DMS 273 (cell line): Measurements from ENCODE around the gene NFATC2.
"Not testable (repeated sequence)": the region's sequence is repeated elsewhere in the genome, so short reads cannot be mapped to it uniquely, and the experiment has no call there.

Experiments
- DNase-seq: peaks from one replicate; lab custom pipeline; 2025; ENCODE audit not compliant: unreplicated experiment; lab: John Stamatoyannopoulos, UW

NFATC2 gene

DNA sequence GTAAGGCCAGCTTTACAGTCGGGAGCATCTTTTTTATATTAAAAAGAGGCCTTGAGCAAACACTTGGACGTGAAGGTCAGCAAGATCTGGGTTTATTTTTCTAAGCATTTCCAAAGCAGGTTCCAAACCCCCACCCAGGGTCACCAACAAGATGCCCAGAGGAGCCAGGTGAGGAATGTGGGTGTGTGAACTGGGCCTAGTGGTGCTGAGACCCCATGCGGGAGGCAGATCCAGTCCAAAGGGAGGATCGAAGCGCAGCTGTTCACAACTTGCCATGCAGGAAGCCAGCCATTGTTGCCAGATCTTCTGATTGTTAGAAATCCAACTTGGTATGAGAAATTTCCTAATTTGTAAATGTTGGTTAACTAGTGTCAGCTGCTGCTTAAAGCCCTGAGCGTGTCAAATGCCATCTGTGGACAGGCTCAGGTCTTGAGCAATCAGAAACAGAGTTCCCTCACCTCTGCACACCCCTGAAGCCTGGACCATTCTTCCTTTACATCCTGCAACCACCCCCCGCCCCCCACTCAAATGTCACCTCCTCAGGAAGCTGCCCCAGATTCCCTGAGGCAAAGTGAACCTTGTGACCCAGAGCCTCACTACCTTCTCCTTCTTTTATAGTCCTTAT is 46.5 kb downstream of the NFATC2 start:
- DNase-seq = no peak

- no peak for DNase-seq
These were observed 47.2 kb downstream of the NFATC2 start for GRCh38 chr20:51495291-51495690.

DNA sequence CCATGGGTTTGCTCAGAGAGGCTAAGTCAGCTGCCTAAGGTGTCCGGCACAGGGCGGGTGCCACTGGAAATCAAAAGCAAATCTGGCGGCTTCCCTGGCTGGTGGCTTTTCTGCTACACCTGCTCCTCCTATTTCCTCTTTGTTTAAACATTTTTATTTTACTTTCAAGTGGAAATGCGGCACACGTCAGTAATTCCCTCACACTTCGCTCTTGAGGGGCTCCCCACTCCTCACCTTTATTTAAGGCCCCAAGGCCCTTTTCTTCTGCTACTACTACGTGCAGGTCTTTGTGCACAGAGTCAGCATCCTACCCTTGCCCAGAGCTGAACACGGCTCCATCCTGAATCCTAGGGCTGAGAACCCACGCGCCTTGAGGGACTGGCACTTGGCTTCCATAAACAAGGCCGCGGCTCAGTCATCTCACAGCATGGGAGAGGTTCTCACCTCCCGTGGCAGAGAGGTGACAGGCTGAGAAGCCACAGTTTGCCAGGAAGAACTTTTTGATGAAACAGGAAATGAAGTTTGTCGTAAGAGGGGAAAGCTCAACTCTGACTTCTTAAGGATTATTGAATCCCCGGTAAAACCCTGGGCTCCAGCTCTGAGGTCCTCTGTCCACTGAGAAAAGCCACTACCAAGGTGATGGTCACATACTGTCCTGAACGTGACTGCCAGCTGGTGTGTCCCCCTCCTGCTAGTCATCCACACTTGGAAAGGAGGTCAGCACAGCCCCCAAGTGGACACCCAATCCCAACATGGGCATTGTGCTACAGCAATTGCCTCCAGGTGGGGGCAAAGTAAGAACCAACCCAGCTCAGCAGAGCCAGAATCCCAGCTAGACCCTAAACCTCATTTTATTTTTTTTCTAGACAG is 48.0 kb downstream of the NFATC2 start:
- no peak for DNase-seq

DNA sequence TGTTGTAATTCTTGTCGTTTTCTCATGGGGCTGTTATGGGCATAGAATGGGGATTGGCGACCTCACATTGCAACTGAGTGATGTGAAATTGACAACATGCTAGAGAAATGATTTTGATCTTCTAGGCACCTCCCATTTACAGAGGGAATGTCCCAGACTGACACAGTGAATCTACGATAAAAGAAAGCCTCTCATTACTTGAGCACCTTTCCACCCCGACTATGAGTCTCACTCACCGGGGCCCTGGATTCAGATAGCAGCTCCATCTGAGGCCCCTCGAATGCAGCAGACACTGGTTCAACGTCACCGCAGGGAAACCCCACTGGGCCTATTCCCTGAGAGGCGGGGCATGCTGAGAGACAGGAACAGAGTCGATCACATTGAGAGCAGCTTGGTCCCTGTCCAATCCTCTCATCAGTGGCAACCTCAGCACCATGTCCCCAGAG is 49.1 kb downstream of the NFATC2 start:
- DNase-seq = no peak

- DNase-seq = no peak
These were observed 50.1 kb downstream of the NFATC2 start for GRCh38 chr20:51492167-51493092.

DNA sequence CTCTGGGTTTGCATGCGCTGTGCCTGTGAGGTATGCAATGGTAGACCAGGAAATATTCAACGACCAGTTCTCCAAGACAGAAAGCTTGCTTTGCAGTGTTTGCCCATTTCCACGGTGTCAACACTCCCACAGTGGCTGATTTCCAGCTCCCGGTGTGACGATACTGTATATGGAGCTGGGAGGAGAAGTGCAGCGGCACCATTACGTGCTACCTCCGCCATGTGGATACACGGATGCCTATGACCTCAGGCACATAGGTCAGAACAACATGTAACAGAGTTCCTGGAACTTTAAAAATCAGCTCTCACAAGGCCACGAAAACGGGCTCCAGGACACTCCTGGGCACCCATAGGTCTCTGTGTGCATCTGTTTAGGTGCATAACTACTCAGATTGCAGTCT is 51.1 kb downstream of the NFATC2 start:
- DNase-seq = no peak

- DNase-seq = no peak
These were observed 51.9 kb downstream of the NFATC2 start for GRCh38 chr20:51490635-51491034.

- DNase-seq = no peak
These were observed 52.9 kb downstream of the NFATC2 start for GRCh38 chr20:51489611-51490010.

GRCh38 chr20:51488331-51488730 is 54.2 kb downstream of the NFATC2 start:
- DNase-seq = no peak

DNA sequence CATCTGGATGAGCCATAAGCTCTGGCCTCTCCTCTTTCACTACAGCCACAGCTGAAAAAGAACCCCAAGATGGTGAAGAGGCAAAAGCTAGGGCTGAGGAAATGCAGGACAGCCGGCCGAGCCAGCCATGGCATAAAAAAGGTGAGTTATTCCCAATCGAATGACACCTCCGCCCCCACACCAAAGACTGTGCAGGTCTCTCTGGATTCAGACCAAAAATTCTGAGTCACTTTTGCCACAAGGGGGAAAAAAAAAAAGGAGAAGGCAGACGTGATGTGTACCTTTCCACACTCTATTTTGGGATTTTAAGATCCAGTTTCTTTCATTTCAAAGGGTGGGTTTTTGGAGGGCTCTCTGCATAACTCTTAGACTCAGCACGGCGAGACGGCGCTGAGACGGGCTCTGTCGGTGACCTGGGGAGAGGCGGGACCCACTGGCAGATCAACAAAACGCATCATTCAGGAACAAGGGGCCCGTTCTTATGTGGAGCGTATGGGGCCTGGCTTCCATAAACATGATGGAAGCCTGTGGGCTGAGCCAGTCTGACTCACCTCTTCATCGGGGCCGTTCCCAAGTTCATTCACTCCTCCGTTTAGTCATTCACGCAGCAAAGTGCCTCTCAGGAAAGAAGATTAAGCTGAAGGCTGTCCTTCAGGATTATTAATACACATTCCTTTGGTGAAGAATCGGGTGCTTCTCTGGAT is 54.8 kb downstream of the NFATC2 start:
- DNase-seq = no peak

DNA sequence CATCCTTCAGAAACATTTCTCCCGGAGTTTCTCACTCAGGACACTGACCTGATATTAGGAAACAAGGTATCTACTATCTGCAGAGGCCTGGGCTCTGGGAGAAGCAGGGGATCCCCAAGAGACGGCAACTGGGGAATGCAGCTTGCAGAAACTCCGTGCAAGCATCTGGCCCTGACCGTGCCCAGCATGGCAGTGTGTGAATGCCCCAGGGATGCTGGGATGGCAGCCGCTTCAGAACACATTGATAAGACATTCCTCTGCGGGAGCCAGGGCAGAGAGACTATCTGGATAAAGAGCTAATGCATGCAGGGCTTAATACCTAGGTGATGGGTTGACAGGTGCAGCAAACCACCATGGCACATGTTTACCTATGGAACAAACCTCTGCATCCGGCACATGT is 55.4 kb downstream of the NFATC2 start:
- peak; percentile 11 for DNase-seq

DNA sequence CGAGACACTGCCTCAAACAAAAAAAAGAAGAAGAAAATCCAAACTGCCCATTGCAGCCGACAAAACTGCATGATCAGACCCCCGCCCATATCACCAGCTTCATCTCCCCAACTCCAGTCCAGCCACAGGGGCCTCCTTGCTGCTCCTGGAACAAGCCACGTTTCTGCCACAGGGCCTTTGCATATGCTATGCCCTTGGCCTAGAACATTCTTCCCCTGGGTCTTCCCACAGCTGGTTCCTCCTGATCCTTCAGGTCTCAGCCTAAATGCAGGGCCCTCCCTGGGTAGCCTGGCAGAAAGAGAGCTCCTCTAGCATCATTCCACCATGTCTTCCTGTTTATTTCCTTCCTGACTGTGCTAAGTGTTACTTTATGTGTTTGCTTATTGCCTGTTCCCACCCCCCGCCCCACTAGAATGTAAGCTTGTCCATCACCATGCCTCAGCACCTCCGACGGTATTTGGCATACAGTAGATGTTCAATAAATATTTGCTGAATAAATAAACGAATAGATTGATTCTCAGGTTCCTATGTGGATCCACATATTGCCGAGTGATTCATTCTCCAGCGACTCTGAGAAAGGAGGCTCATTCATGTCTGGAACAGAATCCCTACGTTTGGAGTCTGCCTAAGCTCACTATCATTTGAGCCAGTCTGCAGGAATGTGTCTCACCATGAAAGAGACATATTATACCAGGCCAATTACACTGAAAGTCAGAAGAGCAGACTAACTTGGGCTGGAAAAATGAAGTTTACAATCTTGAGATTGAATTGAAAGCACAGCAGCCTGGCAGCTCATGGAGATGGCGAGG is 56.1 kb downstream of the NFATC2 start:
- no peak for DNase-seq

- no peak for DNase-seq
These were observed 57.7 kb downstream of the NFATC2 start for GRCh38 chr20:51484831-51485230.

DNA sequence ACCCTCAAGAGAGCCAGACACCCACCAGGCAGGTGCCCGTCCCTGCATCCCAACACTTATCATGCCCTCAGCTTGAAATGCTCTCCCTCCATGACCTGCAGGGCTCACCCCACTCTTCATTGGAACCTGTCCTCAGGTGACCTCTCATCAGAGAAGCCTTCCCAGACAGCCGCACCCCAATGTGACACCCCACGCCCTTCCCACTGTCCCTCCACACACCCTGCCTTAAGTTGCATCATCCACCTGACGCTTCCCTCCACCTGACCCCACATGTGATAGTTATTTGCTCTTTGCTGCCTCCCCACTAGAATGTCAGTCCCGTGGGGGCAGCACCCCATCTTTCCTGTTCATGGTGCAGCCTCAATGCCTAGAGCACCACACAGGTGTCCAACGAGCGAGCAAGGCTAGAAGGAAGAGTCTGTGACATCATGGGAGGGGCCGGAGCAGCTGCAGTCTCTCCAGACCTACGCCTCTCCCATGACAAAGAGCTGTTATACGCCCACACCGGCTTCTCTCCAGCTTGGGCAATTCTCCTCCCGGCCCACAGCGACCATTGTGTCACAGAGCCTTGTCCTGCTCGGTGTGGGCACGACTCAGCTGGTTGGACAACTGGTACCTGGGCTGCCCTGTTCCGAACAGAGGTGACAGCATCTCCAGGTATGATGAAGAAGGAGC is 58.2 kb downstream of the NFATC2 start:
- no peak for DNase-seq

GRCh38 chr20:51482836-51483473 is 59.6 kb downstream of the NFATC2 start:
- DNase-seq = no peak

- DNase-seq = no peak
These were observed 61.1 kb downstream of the NFATC2 start for GRCh38 chr20:51481341-51481914.

- no peak for DNase-seq
These were observed 61.8 kb downstream of the NFATC2 start for GRCh38 chr20:51480507-51481270.

DNA sequence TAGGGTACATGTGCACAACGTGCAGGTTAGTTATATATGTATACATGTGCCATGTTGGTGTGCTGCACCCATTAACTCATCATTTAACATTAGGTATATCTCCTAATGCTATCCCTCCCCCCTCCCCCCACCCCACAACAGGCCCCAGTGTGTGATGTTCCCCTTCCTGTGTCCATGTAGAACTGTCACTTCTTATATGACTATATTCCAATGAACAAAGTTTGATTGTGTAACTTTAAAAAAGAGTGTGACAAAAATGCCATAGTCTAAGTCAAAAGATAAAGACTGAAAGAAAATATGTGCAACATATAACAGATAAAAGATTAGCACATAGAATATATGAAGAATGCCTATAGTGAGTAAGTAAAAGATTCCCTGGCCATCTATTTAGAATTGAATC is 66.4 kb downstream of the NFATC2 start:
- not testable (repeated sequence) for DNase-seq
